ENCODE results near the gene TBCK.

The TBCK gene

GRCh38 chr4:106320235-106320634 is 4.2 kb upstream of the TBCK start:
- no peak for DNase-seq

GRCh38 chr4:106318511-106318910 is 2.5 kb upstream of the TBCK start:
- DNase-seq = no peak

- DNase-seq = no peak
Measured at GRCh38 chr4:106317815-106318214, 1.8 kb upstream of the TBCK start.

- DNase-seq = no peak
Measured at GRCh38 chr4:106316773-106317409, 882 bp upstream of the TBCK start.

GRCh38 chr4:106315476-106315967 is 487 bp downstream of the TBCK start:
- peak; percentile 76 for DNase-seq

- peak; percentile 1 for DNase-seq
Measured at GRCh38 chr4:106314960-106315359, 1.0 kb downstream of the TBCK start.

- no peak for DNase-seq
Measured at GRCh38 chr4:106312997-106313522, 2.9 kb downstream of the TBCK start.

- no peak for DNase-seq
Measured at GRCh38 chr4:106312377-106312776, 3.6 kb downstream of the TBCK start.

- DNase-seq = no peak
Measured at GRCh38 chr4:106306561-106306960, 9.4 kb downstream of the TBCK start.

- no peak for DNase-seq
Measured at GRCh38 chr4:106305435-106306055, 10.5 kb downstream of the TBCK start.

GRCh38 chr4:106304632-106305031 is 11.4 kb downstream of the TBCK start:
- no peak for DNase-seq

GRCh38 chr4:106303548-106304281 is 12.3 kb downstream of the TBCK start:
- no peak for DNase-seq

GRCh38 chr4:106302062-106302438 is 14.0 kb downstream of the TBCK start:
- no peak for DNase-seq

GRCh38 chr4:106301393-106302061 is 14.5 kb downstream of the TBCK start:
- DNase-seq = no peak

GRCh38 chr4:106299977-106300376 is 16.0 kb downstream of the TBCK start:
- no peak for DNase-seq

GRCh38 chr4:106297245-106298035 is 18.6 kb downstream of the TBCK start:
- DNase-seq = no peak

- no peak for DNase-seq
Measured at GRCh38 chr4:106294062-106294461, 21.9 kb downstream of the TBCK start.

GRCh38 chr4:106291678-106292077 is 24.3 kb downstream of the TBCK start:
- DNase-seq = no peak

GRCh38 chr4:106289737-106290136 is 26.3 kb downstream of the TBCK start:
- DNase-seq = no peak

GRCh38 chr4:106287353-106287969 is 28.5 kb downstream of the TBCK start:
- DNase-seq = no peak

GRCh38 chr4:106286611-106287010 is 29.4 kb downstream of the TBCK start:
- no peak for DNase-seq

GRCh38 chr4:106284227-106284626 is 31.8 kb downstream of the TBCK start:
- no peak for DNase-seq

Measured in NCI-H146 (cell line).